ENCODE measurements around the gene MAP4K5.

MAP4K5 gene

DNA sequence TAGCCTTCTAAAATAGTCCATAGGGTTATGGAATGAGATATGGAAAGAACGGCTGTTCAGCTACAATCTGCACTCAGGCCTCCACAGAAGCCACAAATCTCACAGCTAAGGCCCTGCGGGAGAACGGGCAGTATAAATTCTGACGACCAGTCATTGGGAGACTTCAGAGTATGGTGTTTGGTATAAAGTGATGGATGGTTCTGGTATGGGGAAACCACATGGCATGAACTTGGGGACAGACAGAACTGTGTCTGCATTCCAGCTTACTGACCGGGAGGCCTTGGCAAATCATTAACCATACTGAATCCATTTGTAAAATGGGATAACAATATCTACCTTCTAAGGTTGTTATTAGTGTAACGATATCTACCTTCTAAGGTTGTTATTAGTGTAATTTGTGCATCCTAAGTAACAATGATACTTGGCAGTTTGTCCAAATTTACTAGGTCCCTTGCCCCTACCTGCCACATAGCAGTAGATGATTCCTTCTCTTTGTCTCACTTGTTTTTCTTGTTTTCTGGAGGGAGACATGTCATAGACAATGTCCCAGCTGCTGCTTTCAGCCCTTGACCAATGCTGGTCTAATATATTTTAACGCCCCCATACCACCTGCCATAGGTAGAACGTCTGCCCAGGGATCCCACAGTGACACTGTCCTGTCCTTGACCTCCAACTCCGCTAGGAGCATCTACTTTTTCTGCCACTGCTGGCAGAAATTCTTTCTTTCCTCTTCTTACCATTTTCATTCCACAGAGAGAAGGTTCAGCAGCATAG, 142.5 kb downstream of the MAP4K5 start:
- peaks cover 7% of the 10 kb centered on the region for H3K27me3 ChIP-seq
- TF ChIP-seq, protein P1, sequence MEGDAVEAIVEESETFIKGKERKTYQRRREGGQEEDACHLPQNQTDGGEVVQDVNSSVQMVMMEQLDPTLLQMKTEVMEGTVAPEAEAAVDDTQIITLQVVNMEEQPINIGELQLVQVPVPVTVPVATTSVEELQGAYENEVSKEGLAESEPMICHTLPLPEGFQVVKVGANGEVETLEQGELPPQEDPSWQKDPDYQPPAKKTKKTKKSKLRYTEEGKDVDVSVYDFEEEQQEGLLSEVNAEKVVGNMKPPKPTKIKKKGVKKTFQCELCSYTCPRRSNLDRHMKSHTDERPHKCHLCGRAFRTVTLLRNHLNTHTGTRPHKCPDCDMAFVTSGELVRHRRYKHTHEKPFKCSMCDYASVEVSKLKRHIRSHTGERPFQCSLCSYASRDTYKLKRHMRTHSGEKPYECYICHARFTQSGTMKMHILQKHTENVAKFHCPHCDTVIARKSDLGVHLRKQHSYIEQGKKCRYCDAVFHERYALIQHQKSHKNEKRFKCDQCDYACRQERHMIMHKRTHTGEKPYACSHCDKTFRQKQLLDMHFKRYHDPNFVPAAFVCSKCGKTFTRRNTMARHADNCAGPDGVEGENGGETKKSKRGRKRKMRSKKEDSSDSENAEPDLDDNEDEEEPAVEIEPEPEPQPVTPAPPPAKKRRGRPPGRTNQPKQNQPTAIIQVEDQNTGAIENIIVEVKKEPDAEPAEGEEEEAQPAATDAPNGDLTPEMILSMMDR (IDR thresholded peaks at IDR 0.05), result no peak
- H3K27ac ChIP-seq, result no peak overlapping the region
- H3K36me3 ChIP-seq, result no peaks in the 10 kb centered on the region
- H3K4me3 ChIP-seq (ENCODE audit: low read depth in 1 of 2, low read length in 1 of 2), result no peak overlapping the region
- H3K9me3 ChIP-seq, result no peaks in the 10 kb centered on the region
- H3K4me1 ChIP-seq (ENCODE audit: control insufficient read depth in 1 of 2, insufficient read depth in 1 of 2, low read depth in 1 of 2, low read length in 1 of 2), result no peaks in the 10 kb centered on the region

DNA sequence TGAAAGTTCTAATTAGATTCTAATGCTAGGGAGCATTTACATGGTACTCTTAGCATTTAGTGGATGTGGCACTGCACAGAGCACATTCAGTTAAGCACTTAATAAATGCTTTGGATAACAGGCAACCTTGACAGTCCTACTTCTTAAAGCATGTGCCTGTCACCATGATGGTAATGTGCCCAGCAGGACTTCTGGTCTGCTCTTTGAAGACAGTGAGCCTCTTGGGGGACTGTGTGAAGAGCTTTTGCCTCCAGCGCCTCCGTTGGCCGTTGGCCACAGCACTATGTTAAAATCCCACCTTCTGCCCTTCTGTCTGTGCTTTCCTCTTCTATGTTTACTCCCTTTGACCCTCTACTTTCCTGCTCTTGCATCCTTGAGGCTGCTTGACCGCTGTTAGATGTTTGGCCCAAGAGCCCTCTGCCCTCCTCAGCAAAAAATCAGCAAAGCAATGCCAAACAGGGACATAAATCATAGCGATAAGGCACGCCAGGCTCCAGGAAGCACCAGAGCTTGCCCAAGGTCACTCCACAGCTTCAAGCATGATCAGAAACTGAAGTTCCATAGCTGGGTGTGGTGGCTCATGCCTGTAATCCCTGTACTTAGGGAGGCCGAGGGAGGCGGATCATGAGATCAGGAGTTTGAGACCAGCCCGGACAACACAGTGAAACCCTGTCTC, 144.0 kb downstream of the MAP4K5 start:
- Histone ChIP-seq H3K36me3 (no peaks in the 10 kb centered on the region), H3K4me3 (ENCODE audit: low read depth in 1 of 2, low read length in 1 of 2) (no peak overlapping the region), H3K4me1 (ENCODE audit: control insufficient read depth in 1 of 2, insufficient read depth in 1 of 2, low read depth in 1 of 2, low read length in 1 of 2) (no peaks in the 10 kb centered on the region), H3K9me3 (no peaks in the 10 kb centered on the region), H3K27me3 (no peaks in the 10 kb centered on the region), H3K27ac (no peak overlapping the region)
- TF ChIP-seq, protein P1 (IDR thresholded peaks at IDR 0.05), result no peak

DNA sequence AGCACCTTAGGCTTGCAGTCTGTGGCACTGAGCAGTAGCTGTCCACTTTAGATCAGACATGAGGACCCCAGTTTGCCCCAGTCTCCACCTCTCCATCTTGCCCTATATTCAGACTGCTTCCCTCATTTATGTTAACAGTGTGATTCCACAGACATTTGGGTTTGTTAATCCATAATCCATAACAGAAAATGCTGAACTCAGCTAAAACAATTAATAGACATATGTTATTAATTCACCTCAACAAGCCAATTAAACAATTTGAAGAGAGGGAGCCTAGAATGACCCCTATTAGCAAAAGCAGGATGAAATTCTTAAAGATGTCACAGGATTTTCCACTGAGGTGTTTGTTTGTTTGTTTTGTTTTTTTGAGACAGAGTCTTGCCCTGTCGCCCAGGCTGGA, 144.8 kb downstream of the MAP4K5 start:
- H3K27ac ChIP-seq, result no peak overlapping the region
- no peaks in the 10 kb centered on the region for H3K9me3 ChIP-seq
- H3K4me3 ChIP-seq (ENCODE audit: low read depth in 1 of 2, low read length in 1 of 2), result no peak overlapping the region
- H3K27me3 ChIP-seq, result no peaks in the 10 kb centered on the region
- no peaks in the 10 kb centered on the region for H3K36me3 ChIP-seq
- TF ChIP-seq, protein P1 (IDR thresholded peaks at IDR 0.05), result no peak
- no peaks in the 10 kb centered on the region for H3K4me1 ChIP-seq (ENCODE audit: control insufficient read depth in 1 of 2, insufficient read depth in 1 of 2, low read depth in 1 of 2, low read length in 1 of 2)

DNA sequence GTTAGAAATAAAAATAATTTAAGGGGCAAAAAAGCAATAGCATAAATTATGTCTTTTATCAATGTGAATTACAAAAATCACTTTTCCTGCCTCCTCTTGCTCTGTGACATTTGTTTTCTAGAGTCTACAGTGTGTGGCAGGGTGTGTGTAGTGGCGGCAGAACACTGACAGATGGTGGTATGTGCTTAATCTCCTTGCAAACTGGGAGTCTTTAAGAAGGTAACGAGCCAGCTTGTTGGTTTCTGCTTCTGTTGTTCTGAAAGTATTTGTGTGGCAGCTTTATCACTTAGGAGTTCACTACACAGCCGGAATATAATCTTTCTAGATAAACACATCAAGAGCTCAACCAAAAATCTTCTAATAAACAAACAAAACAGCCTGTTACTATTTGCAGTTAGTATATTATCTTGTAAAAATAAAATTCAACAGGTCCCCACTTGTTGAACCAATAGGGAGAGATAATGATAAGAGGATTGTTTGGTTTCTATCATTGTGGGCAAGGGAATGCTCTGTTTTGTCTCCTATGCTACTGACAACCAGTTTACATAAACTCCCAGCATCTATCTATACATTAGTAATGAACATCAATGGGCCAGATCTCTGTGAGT, 148.6 kb downstream of the MAP4K5 start:
- no peaks in the 10 kb centered on the region for H3K9me3 ChIP-seq
- TF ChIP-seq, protein P1 (IDR thresholded peaks at IDR 0.05), result no peak
- no peaks in the 10 kb centered on the region for H3K36me3 ChIP-seq
- no peak overlapping the region for H3K4me3 ChIP-seq (ENCODE audit: low read depth in 1 of 2, low read length in 1 of 2)
- no peaks in the 10 kb centered on the region for H3K27me3 ChIP-seq
- no peaks in the 10 kb centered on the region for H3K4me1 ChIP-seq (ENCODE audit: control insufficient read depth in 1 of 2, insufficient read depth in 1 of 2, low read depth in 1 of 2, low read length in 1 of 2)
- H3K27ac ChIP-seq, result no peak overlapping the region

DNA sequence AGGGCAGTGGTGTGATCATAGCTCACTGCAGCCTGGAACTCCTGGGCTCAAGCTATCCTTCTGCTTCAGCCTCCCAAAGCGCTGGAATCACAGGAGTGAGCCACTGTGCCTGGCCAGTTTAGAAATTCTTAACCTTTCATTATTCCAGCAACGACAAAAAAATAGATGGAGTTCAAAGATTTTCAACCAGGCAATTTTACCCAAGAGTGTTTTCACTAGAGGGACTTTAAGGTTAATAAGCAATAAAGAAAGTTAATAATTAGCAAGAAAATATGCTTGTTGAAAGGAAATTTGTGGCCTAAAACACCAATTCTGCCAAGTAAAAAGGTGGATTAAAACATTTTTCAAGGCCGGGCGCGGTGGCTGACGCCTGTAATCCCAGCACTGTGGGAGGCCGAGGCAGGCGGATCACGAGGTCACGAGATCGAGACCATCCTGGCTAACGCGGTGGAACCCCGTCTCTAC, 150.5 kb downstream of the MAP4K5 start:
- H3K27me3 ChIP-seq, result no peaks in the 10 kb centered on the region
- no peaks in the 10 kb centered on the region for H3K9me3 ChIP-seq
- no peaks in the 10 kb centered on the region for H3K4me1 ChIP-seq (ENCODE audit: control insufficient read depth in 1 of 2, insufficient read depth in 1 of 2, low read depth in 1 of 2, low read length in 1 of 2)
- no peak overlapping the region for H3K27ac ChIP-seq
- no peak overlapping the region for H3K4me3 ChIP-seq (ENCODE audit: low read depth in 1 of 2, low read length in 1 of 2)
- TF ChIP-seq, protein P1 (IDR thresholded peaks at IDR 0.05), result no peak
- H3K36me3 ChIP-seq, result no peaks in the 10 kb centered on the region
